ENCODE data around the gene KLHDC8A. TPM values are rescaled to one million over a fixed set of nuclear protein-coding genes. Genes with fewer than 3 reads are reported as not detected.

The KLHDC8A gene
- total RNA-seq, 4 donors from 2014 or later, result 4.1 to 5.5 (median 4.6) TPM

DNA sequence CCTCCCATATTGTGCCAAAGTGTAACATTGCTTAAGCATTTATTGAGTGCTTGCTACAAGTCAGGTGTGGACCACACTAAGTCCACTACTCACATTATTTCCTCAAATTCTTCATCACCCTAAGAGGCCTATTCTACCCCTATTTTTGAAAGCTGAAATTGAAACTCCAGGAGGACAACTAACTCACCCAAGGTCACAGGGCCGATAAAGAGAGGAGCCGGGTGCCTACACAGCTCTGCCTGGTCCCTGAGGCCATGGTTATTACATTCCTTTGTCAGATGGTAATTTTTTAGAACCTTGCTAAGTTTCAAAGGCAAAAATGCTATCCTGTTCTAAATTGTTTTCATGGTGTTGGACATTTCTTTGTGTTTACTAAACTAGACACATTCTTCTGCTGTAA, 24.2 kb upstream of the KLHDC8A start:
- TF ChIP-seq, protein P1, sequence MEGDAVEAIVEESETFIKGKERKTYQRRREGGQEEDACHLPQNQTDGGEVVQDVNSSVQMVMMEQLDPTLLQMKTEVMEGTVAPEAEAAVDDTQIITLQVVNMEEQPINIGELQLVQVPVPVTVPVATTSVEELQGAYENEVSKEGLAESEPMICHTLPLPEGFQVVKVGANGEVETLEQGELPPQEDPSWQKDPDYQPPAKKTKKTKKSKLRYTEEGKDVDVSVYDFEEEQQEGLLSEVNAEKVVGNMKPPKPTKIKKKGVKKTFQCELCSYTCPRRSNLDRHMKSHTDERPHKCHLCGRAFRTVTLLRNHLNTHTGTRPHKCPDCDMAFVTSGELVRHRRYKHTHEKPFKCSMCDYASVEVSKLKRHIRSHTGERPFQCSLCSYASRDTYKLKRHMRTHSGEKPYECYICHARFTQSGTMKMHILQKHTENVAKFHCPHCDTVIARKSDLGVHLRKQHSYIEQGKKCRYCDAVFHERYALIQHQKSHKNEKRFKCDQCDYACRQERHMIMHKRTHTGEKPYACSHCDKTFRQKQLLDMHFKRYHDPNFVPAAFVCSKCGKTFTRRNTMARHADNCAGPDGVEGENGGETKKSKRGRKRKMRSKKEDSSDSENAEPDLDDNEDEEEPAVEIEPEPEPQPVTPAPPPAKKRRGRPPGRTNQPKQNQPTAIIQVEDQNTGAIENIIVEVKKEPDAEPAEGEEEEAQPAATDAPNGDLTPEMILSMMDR (IDR thresholded peaks at IDR 0.05), result no peak
- no peak for TF ChIP-seq EP300 (IDR thresholded peaks at IDR 0.05)
- Histone ChIP-seq H3K36me3 (no peaks in the 10 kb centered on the region), H3K4me3 (no peak overlapping the region), H3K27ac (no peak overlapping the region), H3K4me1 (peaks cover 0 to 3% (median 0%) of the 10 kb centered on the region in 4 donors), H3K27me3 (peaks cover 0 to 13% of the 10 kb centered on the region in 2 donors), H3K9me3 (no peaks in the 10 kb centered on the region)
- WGBS, 2 donors, result 58 to 72% methylated on average over 2 of the region's 2 CpGs
- DNase-seq (ENCODE audit: low spot score in 2 of 2), result no peak

- TF ChIP-seq EP300 (IDR thresholded peaks at IDR 0.05), result no peak
- TF ChIP-seq, protein P1 (IDR thresholded peaks at IDR 0.05), result no peak
- H3K27me3 ChIP-seq, result peaks cover 0 to 13% of the 10 kb centered on the region in 2 donors
- 79 to 80% methylated on average over 8 of the region's 8 CpGs for WGBS, 2 donors
- no peak for DNase-seq (ENCODE audit: low spot score in 2 of 2)
- peaks cover 0 to 9% (median 0%) of the 10 kb centered on the region in 4 donors for H3K4me1 ChIP-seq
- H3K36me3 ChIP-seq, result no peaks in the 10 kb centered on the region
- H3K4me3 ChIP-seq, result no peak overlapping the region
- no peaks in the 10 kb centered on the region for H3K9me3 ChIP-seq
- H3K27ac ChIP-seq, result no peak overlapping the region
Measured at GRCh38 chr1:205379056-205379455, 22.3 kb upstream of the KLHDC8A start.

GRCh38 chr1:205377355-205377754, 20.6 kb upstream of the KLHDC8A start:
- no peak for DNase-seq (ENCODE audit: low spot score in 2 of 2)
- 92 to 95% methylated on average over 3 of the region's 3 CpGs for WGBS, 2 donors
- no peak for TF ChIP-seq EP300 (IDR thresholded peaks at IDR 0.05)
- TF ChIP-seq, protein P1 (IDR thresholded peaks at IDR 0.05), result no peak
- TF ChIP-seq POLR2A (IDR thresholded peaks at IDR 0.05), result no peak

DNA sequence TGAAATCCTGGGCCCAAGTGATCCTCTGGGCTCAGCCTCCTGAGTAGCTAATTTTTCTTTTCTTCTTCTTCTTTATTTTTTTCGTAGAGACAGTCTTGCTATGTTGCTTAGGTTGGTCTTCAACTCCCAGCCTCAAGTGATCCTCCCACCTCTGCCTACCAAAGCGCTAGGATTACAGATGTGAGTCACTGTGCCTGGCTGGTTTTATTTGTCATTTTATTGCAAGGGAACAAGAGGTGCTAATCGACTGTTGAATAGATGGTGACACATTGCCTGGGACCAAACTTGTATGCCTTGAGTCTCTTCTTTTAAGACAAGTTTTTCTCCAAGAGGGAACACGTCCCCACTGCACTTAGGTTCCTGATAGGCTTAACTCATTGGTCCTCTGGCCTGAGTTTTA, 20.0 kb upstream of the KLHDC8A start:
- Histone ChIP-seq H3K27me3 (peaks cover 0 to 33% of the 10 kb centered on the region in 2 donors), H3K9me3 (no peaks in the 10 kb centered on the region), H3K4me1 (peaks cover 0 to 11% (median 0%) of the 10 kb centered on the region in 4 donors), H3K27ac (no peak overlapping the region), H3K36me3 (no peaks in the 10 kb centered on the region), H3K4me3 (no peak overlapping the region)
- no peak for DNase-seq (ENCODE audit: low spot score in 2 of 2)
- 66 to 67% methylated on average over 4 of the region's 4 CpGs for WGBS, 2 donors
- no peak for TF ChIP-seq EP300 (IDR thresholded peaks at IDR 0.05)
- TF ChIP-seq POLR2A (IDR thresholded peaks at IDR 0.05), result no peak
- TF ChIP-seq, protein P1 (IDR thresholded peaks at IDR 0.05), result no peak

More at GRCh38 chr1:205377355-205377754, 20.6 kb upstream of the KLHDC8A start:
- Histone ChIP-seq H3K27me3 (peaks cover 0 to 29% of the 10 kb centered on the region in 2 donors), H3K4me3 (no peak overlapping the region), H3K9me3 (no peaks in the 10 kb centered on the region), H3K36me3 (no peaks in the 10 kb centered on the region), H3K27ac (no peak overlapping the region), H3K4me1 (peaks cover 0 to 11% (median 0%) of the 10 kb centered on the region in 4 donors)

GRCh38 chr1:205375835-205376545, 19.3 kb upstream of the KLHDC8A start:
- Histone ChIP-seq H3K9me3 (no peaks in the 10 kb centered on the region), H3K36me3 (no peaks in the 10 kb centered on the region), H3K4me1 (peaks cover 0 to 11% (median 0%) of the 10 kb centered on the region in 4 donors), H3K4me3 (no peak overlapping the region), H3K27me3 (peaks cover 0 to 33% of the 10 kb centered on the region in 2 donors), H3K27ac (no peak overlapping the region)
- no peak for DNase-seq (ENCODE audit: low spot score in 2 of 2)
- 24 to 26% methylated on average over 6 of the region's 6 CpGs for WGBS, 2 donors
- TF ChIP-seq, protein P1 (IDR thresholded peaks at IDR 0.05), result no peak
- TF ChIP-seq EP300 (IDR thresholded peaks at IDR 0.05), result no peak
- TF ChIP-seq POLR2A (IDR thresholded peaks at IDR 0.05), result no peak

Data from tibial nerve (tissue), 4 donors.